Endothelial cell of umbilical vein (primary cell): ENCODE results near the gene STK38. TPM values are rescaled to one million over a fixed set of nuclear protein-coding genes. Genes with fewer than 3 reads are reported as not detected.
A peak's percentile ranks its signal among the peaks of the same experiment; 100 is the strongest.

Source experiments
- BruUV-seq: library from RNA; stranded (reverse); fragments of 400-500 nt; replicated peaks from 2 replicates; lab custom pipeline; 2021; lab: Mats Ljungman, UMichigan
- CTCF ChIA-PET: fragments of 300-600, 350-600 bp; sonication (Branson Sonifier 250); formaldehyde crosslinking; loops from one replicate; lab custom pipeline; 2021; ENCODE audit warnings: antibody characterized with exemption, inconsistent platforms; lab: Charles Lee
- POLR2A ChIA-PET: fragments of 300-600, 350-600 bp; sonication (Branson Sonifier 250); formaldehyde crosslinking; loops from one replicate; lab custom pipeline; 2021; ENCODE audit warnings: antibody characterized with exemption, inconsistent platforms; lab: Charles Lee
- DNase-seq: peaks from one replicate; pipeline ENCODE4 v3.0.0-alpha.2; 2011; ENCODE audit warnings: low read depth, low spot score
- FAIRE-seq: peaks from 2 replicates; lab custom pipeline; 2011; peaks lifted over from hg19 to GRCh38; lab: Jason Lieb, UNC
- H2AFZ ChIP-seq: 2 replicates; pipeline ENCODE4 v1.6.0; 2012; ENCODE audit warnings: low read depth, low read length, control low read depth, inconsistent platforms
- H3K27ac ChIP-seq: 2 replicates; pipeline ENCODE4 v1.5.1; 2011; ENCODE audit warnings: low read depth, mild to moderate bottlenecking, control low read depth, low read length, moderate library complexity; ENCODE audit not compliant: insufficient read depth
- H3K27me3 ChIP-seq, 2 experiments: 2 replicates each; pipeline versions ENCODE4 v1.6.0 to v1.6.1; 2011; ENCODE audit warnings: low read length in 2 of 2, mixed read lengths in 1 of 2; ENCODE audit not compliant: control insufficient read depth in 2 of 2, insufficient read depth in 2 of 2
- H3K36me3 ChIP-seq, 2 experiments: 2 replicates in 1 of 2; 3 replicates in 1 of 2; pipeline ENCODE4 v1.5.1; 2011; ENCODE audit warnings: low read length in 2 of 2, mild to moderate bottlenecking in 1 of 2, moderate library complexity in 1 of 2; ENCODE audit not compliant: control insufficient read depth in 2 of 2, insufficient read depth in 2 of 2; ENCODE audit errors: extremely low read depth in 1 of 2
- H3K4me1 ChIP-seq: 3 replicates; pipeline ENCODE4 v1.5.1; 2011; ENCODE audit warnings: mild to moderate bottlenecking, low read length; ENCODE audit not compliant: control insufficient read depth, insufficient read depth; ENCODE audit errors: extremely low read depth
- H3K4me2 ChIP-seq: 2 replicates; pipeline ENCODE4 v1.6.1; 2011; ENCODE audit warnings: low read length, control low read depth, mixed read lengths; ENCODE audit not compliant: insufficient read depth
- H3K4me3 ChIP-seq, 3 experiments: fragments of 200-600 bp in 1 of 3; sonication (generic), shearing (Covaris generic) in 1 of 3; replicated peaks in 1 of 3; 2 replicates each; pipeline ENCODE4 v1.5.1; 2011 to 2016; ENCODE audit warnings: control low read depth in 3 of 3, low read length in 3 of 3, mild to moderate bottlenecking in 2 of 3, inconsistent platforms in 1 of 3, low read depth in 1 of 3, moderate library complexity in 1 of 3; ENCODE audit not compliant: insufficient read depth in 1 of 3
- H3K79me2 ChIP-seq: 2 replicates; pipeline ENCODE4 v1.6.0; 2012; ENCODE audit warnings: low read length, inconsistent platforms; ENCODE audit not compliant: control insufficient read depth, insufficient read depth
- H3K9ac ChIP-seq: replicated peaks from 2 replicates; pipeline ENCODE3; 2011; ENCODE audit warnings: low read length, control low read depth; ENCODE audit not compliant: insufficient read depth; ENCODE audit errors: extremely low read depth
- H3K9me1 ChIP-seq: replicated peaks from 3 replicates; pipeline ENCODE4 v1.6.0; 2011; ENCODE audit warnings: mild to moderate bottlenecking, low read length; ENCODE audit not compliant: control insufficient read depth, insufficient read depth; ENCODE audit errors: extremely low read depth
- H3K9me3 ChIP-seq: replicated peaks from 2 replicates; pipeline ENCODE4 v1.5.1; 2012; ENCODE audit warnings: low read length, inconsistent platforms; ENCODE audit not compliant: control insufficient read depth, insufficient read depth
- H4K20me1 ChIP-seq: replicated peaks from 2 replicates; pipeline ENCODE3; 2011; ENCODE audit warnings: mild to moderate bottlenecking, low read length; ENCODE audit not compliant: control insufficient read depth, insufficient read depth; ENCODE audit errors: extremely low read depth
- CTCF ChIP-seq, 2 donors: IDR thresholded peaks; 1 replicate in 1 of 2; 2 replicates in 1 of 2; pipeline ENCODE4 v1.5.1; 2011; ENCODE audit warnings: low read length in 2 of 2, mild to moderate bottlenecking in 2 of 2, moderate library complexity in 2 of 2, control low read depth in 1 of 2, inconsistent platforms in 1 of 2, low read depth in 1 of 2; ENCODE audit not compliant: insufficient read depth in 1 of 2; ENCODE audit errors: extremely low read depth in 1 of 2
- EZH2 ChIP-seq: IDR thresholded peaks from 2 replicates; pipeline ENCODE4 v1.6.1; 2012; ENCODE audit warnings: borderline replicate concordance, low read depth, mild to moderate bottlenecking, moderate library complexity, low read length, inconsistent platforms; ENCODE audit not compliant: severe bottlenecking
- FOS ChIP-seq: IDR thresholded peaks from 2 replicates; pipeline ENCODE4 v1.6.1; 2011; ENCODE audit warnings: mild to moderate bottlenecking, low read length, moderate library complexity, borderline replicate concordance; ENCODE audit not compliant: insufficient read depth
- GATA2 ChIP-seq: IDR thresholded peaks from 2 replicates; pipeline ENCODE4 v1.7.0; 2011; ENCODE audit warnings: low read depth, mild to moderate bottlenecking, moderate library complexity, mixed read lengths, low read length; ENCODE audit not compliant: insufficient read length, insufficient read depth
- JUN ChIP-seq: IDR thresholded peaks from 2 replicates; pipeline ENCODE4 v1.6.1; 2011; ENCODE audit warnings: borderline replicate concordance, low read depth; ENCODE audit not compliant: insufficient read length, insufficient read depth
- MYC ChIP-seq: IDR thresholded peaks from one replicate; pipeline ENCODE4 v1.6.1; 2011; ENCODE audit warnings: mild to moderate bottlenecking, low read depth, low read length
- POLR2A ChIP-seq: IDR thresholded peaks from 2 replicates; pipeline ENCODE4 v1.6.1; 2012; ENCODE audit warnings: low read depth, mild to moderate bottlenecking, control low read depth, low read length
- POLR2AphosphoS5 ChIP-seq: IDR thresholded peaks from 2 replicates; pipeline ENCODE4 v1.6.1; 2012; ENCODE audit warnings: low read depth, mild to moderate bottlenecking, control low read depth, low read length, moderate library complexity; ENCODE audit not compliant: insufficient read depth
- dilution Hi-C: fragments of 300-500 bp; cut with MboI; formaldehyde crosslinking; loops from one replicate; pipeline ENCODE4 v1.15.0; 2019; ENCODE audit warnings: low sequenced_read_pairs; ENCODE audit not compliant: extremely low pct_ligation_motif_present
- intact Hi-C: fragments of 100-400 bp; cut with micrococcal nuclease; formaldehyde crosslinking; loops from one replicate; pipeline ENCODE4 v1.10.0; 2022
- polyA plus RNA-seq, 4 experiments: library from polyadenylated mRNA; depleted of rRNA in 3 of 4; stranded (reverse) in 3 of 4; unstranded in 1 of 4; fragments of >200 nt; gene quantifications; 2 replicates each; pipeline versions ENCODE4 v1.2.1 to v1.2.3, GENCODE V29; 2011 to 2012; ENCODE audit warnings: missing spikeins in 1 of 4
- total RNA-seq: library from RNA; stranded (reverse); gene quantifications from 2 replicates; pipeline ENCODE4 v1.2.3, GENCODE V29; 2021
- TF ChIP-seq, protein P1 (sequence below): IDR thresholded peaks from 2 replicates; pipeline ENCODE4 v1.6.1; 2011; ENCODE audit not compliant: insufficient read depth, insufficient read length

Gene STK38
- total and polyA plus RNA-seq, 2 donors (not counting 3 experiments of a cell fraction or from before 2014, with no cell fraction given), result 10.1 to 30.3 TPM

DNA sequence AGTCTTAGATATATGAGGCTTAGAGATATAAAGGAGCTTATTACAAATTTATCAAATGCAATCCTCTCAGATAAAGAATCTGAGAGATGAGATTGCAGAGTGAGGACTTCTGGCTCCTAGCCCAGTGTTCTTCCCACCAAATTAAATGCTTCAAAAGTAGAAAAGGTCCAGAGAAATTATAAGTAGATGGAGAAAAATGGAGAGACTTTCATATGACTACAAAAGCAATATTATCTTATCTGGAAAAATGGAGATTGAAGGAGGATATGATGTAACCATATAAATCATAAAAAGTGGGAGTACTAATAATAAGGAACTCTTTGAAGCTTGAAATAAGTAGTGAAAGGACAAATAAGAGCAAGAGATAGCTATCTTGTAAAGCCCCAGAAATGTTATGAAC is 101.7 kb downstream of the STK38 start:
- Histone ChIP-seq H4K20me1 (peaks cover 5% of the 10 kb centered on the region), H3K9me3 (no peaks in the 10 kb centered on the region), H3K9me1 (no peaks in the 10 kb centered on the region), H3K79me2 (peaks cover 58% of the 10 kb centered on the region), H3K4me3 (no peak overlapping the region), H3K27me3 (no peaks in the 10 kb centered on the region), H3K4me1 (peaks cover 36% of the 10 kb centered on the region), H3K27ac (no peak overlapping the region), H3K4me2 (no peak overlapping the region), H3K9ac (no peak overlapping the region), H2AFZ (no peak overlapping the region), H3K36me3 (peaks cover 0 to 3% of the 10 kb centered on the region in 2 experiments)
- BruUV-seq, result no TSS peak
- POLR2A ChIA-PET, result no interaction called here
- peak; percentile 12 for DNase-seq
- no peak for TF ChIP-seq MYC
- no peak for TF ChIP-seq POLR2A
- TF ChIP-seq EZH2, result no peak
- TF ChIP-seq, protein P1, sequence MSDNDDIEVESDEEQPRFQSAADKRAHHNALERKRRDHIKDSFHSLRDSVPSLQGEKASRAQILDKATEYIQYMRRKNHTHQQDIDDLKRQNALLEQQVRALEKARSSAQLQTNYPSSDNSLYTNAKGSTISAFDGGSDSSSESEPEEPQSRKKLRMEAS, result no peak
- no peak for TF ChIP-seq JUN
- TF ChIP-seq GATA2, result no peak
- no peak for TF ChIP-seq POLR2AphosphoS5
- no peak for TF ChIP-seq FOS
- TF ChIP-seq CTCF (IDR thresholded peaks at IDR 0.05; ENCODE audit: extremely low read depth in 1 of 2, insufficient read depth in 1 of 2, low read depth in 1 of 2, low read length in 2 of 2), result no peak
- FAIRE-seq, result no peak
- intact Hi-C loops (no loop called here), dilution Hi-C loops (no loop called here)
- CTCF ChIA-PET, result interaction anchor here (0.9 to 1.7 kb wide), 2 partner anchors 11 to 22 kb away, joined by 4 read pairs; no protein-coding TSS in a partner anchor
